Trophoblast cell (in vitro differentiated cells and primary cell): ENCODE measurements around the gene POLD2.

Experiments used
- DNase-seq, 2 donors: peaks; one replicate each; pipeline ENCODE4 v3.0.0-alpha.2; 2016
- H2AFZ ChIP-seq: 2 replicates; pipeline ENCODE4 v1.6.1; 2013; ENCODE audit warnings: low read length, moderate library complexity, mild to moderate bottlenecking; ENCODE audit not compliant: insufficient read depth, poor library complexity
- H2AK5ac ChIP-seq: 2 replicates; pipeline ENCODE4 v1.6.1; 2013; ENCODE audit warnings: mild to moderate bottlenecking, low read length
- H2BK120ac ChIP-seq: 2 replicates; pipeline ENCODE4 v1.6.1; 2013; ENCODE audit warnings: low read length, mild to moderate bottlenecking, moderate library complexity; ENCODE audit not compliant: insufficient read depth, poor library complexity
- H2BK12ac ChIP-seq: 2 replicates; pipeline ENCODE4 v1.6.1; 2013; ENCODE audit warnings: mild to moderate bottlenecking, low read length, moderate library complexity
- H2BK5ac ChIP-seq: 2 replicates; pipeline ENCODE4 v1.6.1; 2013; ENCODE audit warnings: low read length, low read depth, moderate library complexity, mild to moderate bottlenecking; ENCODE audit not compliant: poor library complexity
- H3K14ac ChIP-seq: 2 replicates; pipeline ENCODE4 v1.6.1; 2013; ENCODE audit warnings: mild to moderate bottlenecking, low read length
- H3K18ac ChIP-seq: 2 replicates; pipeline ENCODE4 v1.6.1; 2013; ENCODE audit warnings: mild to moderate bottlenecking, low read length
- H3K23ac ChIP-seq: 2 replicates; pipeline ENCODE4 v1.6.1; 2013; ENCODE audit warnings: low read length
- H3K27ac ChIP-seq: 2 replicates; pipeline ENCODE4 v1.5.1; 2013; ENCODE audit warnings: low read depth, mild to moderate bottlenecking, inconsistent platforms, low read length, moderate library complexity
- H3K27me3 ChIP-seq: 2 replicates; pipeline ENCODE4 v1.6.1; 2013; ENCODE audit warnings: inconsistent platforms, mild to moderate bottlenecking, low read length, moderate library complexity; ENCODE audit not compliant: insufficient read depth
- H3K36me3 ChIP-seq, 2 experiments: 1 replicate in 1 of 2; 2 replicates in 1 of 2; pipeline ENCODE4 v1.6.1; 2013; ENCODE audit warnings: low read length in 2 of 2, mild to moderate bottlenecking in 2 of 2, moderate library complexity in 1 of 2; ENCODE audit not compliant: insufficient read depth in 2 of 2, control insufficient read depth in 1 of 2
- H3K4ac ChIP-seq: 2 replicates; pipeline ENCODE4 v1.6.1; 2013; ENCODE audit warnings: low read depth, mild to moderate bottlenecking, low read length, moderate library complexity
- H3K4me1 ChIP-seq, 2 experiments: 1 replicate in 1 of 2; 2 replicates in 1 of 2; pipeline ENCODE4 v1.6.1; 2013; ENCODE audit warnings: low read length in 2 of 2, mild to moderate bottlenecking in 2 of 2, moderate library complexity in 1 of 2; ENCODE audit not compliant: insufficient read depth in 2 of 2, control insufficient read depth in 1 of 2
- H3K4me2 ChIP-seq: 2 replicates; pipeline ENCODE4 v1.6.1; 2013; ENCODE audit warnings: inconsistent platforms, mild to moderate bottlenecking, low read length, moderate library complexity
- H3K4me3 ChIP-seq: 2 replicates; pipeline ENCODE4 v1.5.1; 2013; ENCODE audit warnings: mild to moderate bottlenecking, low read depth, low read length, inconsistent platforms
- H3K79me1 ChIP-seq: one replicate; pipeline ENCODE4 v1.6.1; 2013; ENCODE audit warnings: low read length
- H3K79me2 ChIP-seq: 2 replicates; pipeline ENCODE4 v1.6.1; 2013; ENCODE audit warnings: low read length, mild to moderate bottlenecking; ENCODE audit not compliant: control insufficient read depth, insufficient read depth, poor library complexity
- H3K9ac ChIP-seq: 2 replicates; pipeline ENCODE4 v1.6.1; 2013; ENCODE audit warnings: mild to moderate bottlenecking, low read length
- H3K9me3 ChIP-seq: 2 replicates; pipeline ENCODE4 v1.6.1; 2013; ENCODE audit warnings: low read depth, mild to moderate bottlenecking, control low read depth, inconsistent platforms, low read length; ENCODE audit not compliant: insufficient read depth
- H4K12ac ChIP-seq: 2 replicates; pipeline ENCODE4 v1.6.1; 2013; ENCODE audit warnings: low read depth, mild to moderate bottlenecking, low read length, moderate library complexity
- H4K8ac ChIP-seq: 2 replicates; pipeline ENCODE4 v1.6.1; 2013; ENCODE audit warnings: low read depth, mild to moderate bottlenecking, low read length, moderate library complexity
- H4K91ac ChIP-seq: one replicate; pipeline ENCODE4 v1.6.1; 2013; ENCODE audit warnings: low read depth, mild to moderate bottlenecking, low read length, moderate library complexity
- WGBS: extraction: QIAGEN DNeasy Blood & Tissue Kit; methylation state at CpG from one replicate; pipeline ENCODE4 v1.1.7; 2013; ENCODE audit warnings: missing lambda C conversion rate; ENCODE audit not compliant: insufficient read length, insufficient coverage; ENCODE audit errors: extremely low coverage; 5-methylcytosine and 5-hydroxymethylcytosine counted together

Gene POLD2

GRCh38 chr7:44101303-44101965, 21.9 kb downstream of the POLD2 start:
- no peak overlapping the region for H3K9ac ChIP-seq
- H2BK120ac ChIP-seq, result no peak overlapping the region
- no peak overlapping the region for H2AK5ac ChIP-seq
- H3K18ac ChIP-seq, result no peak overlapping the region
- no peak overlapping the region for H4K12ac ChIP-seq
- peaks cover 4% of the 10 kb centered on the region for H3K27me3 ChIP-seq
- H3K9me3 ChIP-seq, result peaks cover 1% of the 10 kb centered on the region
- H2BK12ac ChIP-seq, result no peak overlapping the region
- no peak overlapping the region for H2AFZ ChIP-seq
- H4K8ac ChIP-seq, result no peak overlapping the region
- no peaks in the 10 kb centered on the region for H3K36me3 ChIP-seq
- H4K91ac ChIP-seq, result no peak overlapping the region
- H3K4me1 ChIP-seq, result peaks cover 9 to 10% of the 10 kb centered on the region in 2 experiments
- H2BK5ac ChIP-seq, result no peak overlapping the region
- H3K27ac ChIP-seq, result no peak overlapping the region
- no peak overlapping the region for H3K23ac ChIP-seq
- H3K4ac ChIP-seq, result no peak overlapping the region
- H3K79me1 ChIP-seq, result peaks cover 11% of the 10 kb centered on the region
- H3K79me2 ChIP-seq, result no peaks in the 10 kb centered on the region
- no peak overlapping the region for H3K14ac ChIP-seq
- H3K4me3 ChIP-seq, result no peak overlapping the region
- no peak for DNase-seq
- H3K4me2 ChIP-seq, result no peak overlapping the region
- no CpG with 5 or more reads among the region's 3 CpGs for WGBS

- H3K36me3 ChIP-seq, result no peaks in the 10 kb centered on the region
- no peak overlapping the region for H4K8ac ChIP-seq
- peaks cover 1% of the 10 kb centered on the region for H3K9me3 ChIP-seq
- H3K4me2 ChIP-seq, result no peak overlapping the region
- H4K12ac ChIP-seq, result no peak overlapping the region
- H3K79me2 ChIP-seq, result no peaks in the 10 kb centered on the region
- no peak overlapping the region for H3K23ac ChIP-seq
- H3K4me3 ChIP-seq, result no peak overlapping the region
- H2BK5ac ChIP-seq, result no peak overlapping the region
- no peak overlapping the region for H4K91ac ChIP-seq
- H2BK12ac ChIP-seq, result no peak overlapping the region
- H3K9ac ChIP-seq, result no peak overlapping the region
- H3K18ac ChIP-seq, result no peak overlapping the region
- peaks cover 11% of the 10 kb centered on the region for H3K79me1 ChIP-seq
- H3K4me1 ChIP-seq, result peaks cover 8% of the 10 kb centered on the region in 2 experiments
- H3K27ac ChIP-seq, result no peak overlapping the region
- WGBS, result no CpG with 5 or more reads among the region's 10 CpGs
- DNase-seq, result no peak
- H2AK5ac ChIP-seq, result no peak overlapping the region
- H3K14ac ChIP-seq, result no peak overlapping the region
- no peak overlapping the region for H2AFZ ChIP-seq
- H3K4ac ChIP-seq, result no peak overlapping the region
- H2BK120ac ChIP-seq, result no peak overlapping the region
- H3K27me3 ChIP-seq, result peaks cover 4% of the 10 kb centered on the region
Measured at GRCh38 chr7:44100458-44101302, 22.7 kb downstream of the POLD2 start.

GRCh38 chr7:44099669-44100068, 23.7 kb downstream of the POLD2 start:
- Histone ChIP-seq H2AK5ac (no peak overlapping the region), H4K8ac (no peak overlapping the region), H4K91ac (no peak overlapping the region), H3K14ac (no peak overlapping the region), H3K18ac (no peak overlapping the region), H2AFZ (no peak overlapping the region), H3K4me2 (no peak overlapping the region), H4K12ac (no peak overlapping the region), H3K23ac (no peak overlapping the region), H3K79me1 (peaks cover 7% of the 10 kb centered on the region), H3K4me3 (no peak overlapping the region), H3K4me1 (no peaks in the 10 kb centered on the region), H3K27me3 (peaks cover 4% of the 10 kb centered on the region), H3K27ac (no peak overlapping the region), H3K79me2 (no peaks in the 10 kb centered on the region), H3K9ac (no peak overlapping the region), H2BK5ac (no peak overlapping the region), H3K36me3 (no peaks in the 10 kb centered on the region), H2BK12ac (no peak overlapping the region), H3K9me3 (peaks cover 1% of the 10 kb centered on the region), H2BK120ac (no peak overlapping the region), H3K4ac (no peak overlapping the region)
- no peak for DNase-seq
- no CpG with 5 or more reads among the region's 4 CpGs for WGBS

- DNase-seq, result no peak
- Histone ChIP-seq H3K4ac (no peak overlapping the region), H4K91ac (no peak overlapping the region), H2AK5ac (no peak overlapping the region), H3K4me3 (no peak overlapping the region), H3K27ac (no peak overlapping the region), H3K23ac (no peak overlapping the region), H3K18ac (no peak overlapping the region), H2BK120ac (no peak overlapping the region), H3K27me3 (no peaks in the 10 kb centered on the region), H4K12ac (no peak overlapping the region), H2BK12ac (no peak overlapping the region), H3K9ac (no peak overlapping the region), H3K4me1 (no peaks in the 10 kb centered on the region), H3K9me3 (peaks cover 1% of the 10 kb centered on the region), H3K4me2 (no peak overlapping the region), H3K79me1 (no peaks in the 10 kb centered on the region), H2BK5ac (no peak overlapping the region), H2AFZ (no peak overlapping the region), H4K8ac (no peak overlapping the region), H3K36me3 (no peaks in the 10 kb centered on the region), H3K79me2 (no peaks in the 10 kb centered on the region), H3K14ac (no peak overlapping the region)
- no CpG with 5 or more reads among the region's 6 CpGs for WGBS
Measured at GRCh38 chr7:44098092-44099068, 25.0 kb downstream of the POLD2 start.
